Panc1 (cell line): ENCODE results near the gene NFILZ. TPM values are rescaled to one million over a fixed set of nuclear protein-coding genes. Genes with fewer than 3 reads are reported as not detected.

Source experiments
- ATAC-seq: fragments of 200-7000 bp; cut with Tn5 transposase; 2 replicates; pipeline ENCODE4 v1.9.1; 2020; ENCODE audit warnings: mild to moderate bottlenecking, moderate library complexity
- BruUV-seq: library from RNA; stranded (reverse); fragments of 400-500 nt; replicated peaks from 2 replicates; lab custom pipeline; 2021; lab: Mats Ljungman, UMichigan
- CTCF ChIA-PET: fragments of 300-600 bp; sonication (Branson Sonifier 250); formaldehyde crosslinking; loops from one replicate; lab custom pipeline; 2022; ENCODE audit warnings: antibody characterized with exemption; lab: Charles Lee
- POLR2A ChIA-PET: fragments of 300-600 bp; sonication (Branson Sonifier 250); formaldehyde crosslinking; loops from one replicate; lab custom pipeline; 2022; ENCODE audit warnings: antibody characterized with exemption; lab: Charles Lee
- DNase-seq: peaks from one replicate; pipeline ENCODE4 v3.0.0-alpha.2; 2010; ENCODE audit warnings: low read depth, low spot score
- H3K27ac ChIP-seq: 2 replicates; pipeline ENCODE4 v1.5.1; 2011; ENCODE audit warnings: mild to moderate bottlenecking, low read length, inconsistent platforms
- H3K27me3 ChIP-seq: fragments of 200-500 bp; sonication (Bioruptor generic); 2 replicates; pipeline ENCODE4 v1.6.0; 2014; ENCODE audit warnings: low read length, inconsistent platforms; ENCODE audit not compliant: control insufficient read depth, insufficient read depth
- H3K36me3 ChIP-seq: fragments of 200-500 bp; sonication (Bioruptor generic); 2 replicates; pipeline ENCODE4 v1.5.1; 2014; ENCODE audit warnings: inconsistent platforms, mild to moderate bottlenecking, low read length, moderate library complexity; ENCODE audit not compliant: control insufficient read depth, insufficient read depth
- H3K4me1 ChIP-seq: 2 replicates; pipeline ENCODE4 v1.5.1; 2011; ENCODE audit warnings: inconsistent platforms, mild to moderate bottlenecking, low read length, moderate library complexity; ENCODE audit not compliant: control insufficient read depth, insufficient read depth
- H3K4me3 ChIP-seq, 2 experiments: 2 replicates each; pipeline ENCODE4 v1.5.1; 2011 to 2012; ENCODE audit warnings: low read depth in 2 of 2, low read length in 2 of 2, mild to moderate bottlenecking in 2 of 2, inconsistent platforms in 1 of 2, moderate library complexity in 1 of 2
- H3K9me3 ChIP-seq: fragments of 200-500 bp; sonication (Bioruptor generic); 2 replicates; pipeline ENCODE4 v1.5.1; 2014; ENCODE audit warnings: low read depth, mild to moderate bottlenecking, inconsistent platforms, low read length, moderate library complexity; ENCODE audit not compliant: control insufficient read depth, insufficient read depth
- CTCF ChIP-seq: fragments of 450-650 bp; IDR thresholded peaks from 2 replicates; pipeline ENCODE4 v1.5.1; 2017; ENCODE audit warnings: mild to moderate bottlenecking
- POLR2AphosphoS5 ChIP-seq: IDR thresholded peaks from 2 replicates; pipeline ENCODE4 v1.6.1; 2012; ENCODE audit warnings: mild to moderate bottlenecking, low read depth, low read length, moderate library complexity
- REST ChIP-seq, 2 experiments: IDR thresholded peaks; 2 replicates each; pipeline ENCODE4 v1.6.1; 2011 to 2012; ENCODE audit warnings: low read depth in 2 of 2, control low read depth in 1 of 2, low read length in 1 of 2, mild to moderate bottlenecking in 1 of 2, moderate library complexity in 1 of 2; ENCODE audit not compliant: insufficient read depth in 1 of 2
- SIN3A ChIP-seq: IDR thresholded peaks from 2 replicates; pipeline ENCODE4 v1.6.1; 2012; ENCODE audit warnings: low read depth, mild to moderate bottlenecking, low read length, moderate library complexity, borderline replicate concordance; ENCODE audit not compliant: insufficient read depth
- TCF7L2 ChIP-seq: IDR thresholded peaks from 2 replicates; pipeline ENCODE4 v1.6.1; 2011; ENCODE audit warnings: mild to moderate bottlenecking, low read depth, low read length, inconsistent platforms
- in situ Hi-C: cut with HindIII; loops from 2 replicates; pipeline ENCODE4 v1.10.0; 2016; ENCODE audit warnings: low sequenced_read_pairs, low pct_unique_long_range_greater_than_20kb
- intact Hi-C: fragments of 100-400 bp; cut with micrococcal nuclease; formaldehyde crosslinking; loops from one replicate; pipeline ENCODE4 v1.10.0; 2022; ENCODE audit not compliant: unreplicated experiment
- total RNA-seq: library from RNA; stranded (reverse); gene quantifications from one replicate; pipeline ENCODE4 v1.2.1, GENCODE V29; 2021; ENCODE audit not compliant: unreplicated experiment

The NFILZ gene
- total RNA-seq, 1 experiment from 2014 or later = not detected

- ChIA-PET POLR2A (no interaction called here), CTCF (no interaction called here)
Measured at GRCh38 chr19:8589177-8589714, 41.2 kb upstream of the NFILZ start.

DNA sequence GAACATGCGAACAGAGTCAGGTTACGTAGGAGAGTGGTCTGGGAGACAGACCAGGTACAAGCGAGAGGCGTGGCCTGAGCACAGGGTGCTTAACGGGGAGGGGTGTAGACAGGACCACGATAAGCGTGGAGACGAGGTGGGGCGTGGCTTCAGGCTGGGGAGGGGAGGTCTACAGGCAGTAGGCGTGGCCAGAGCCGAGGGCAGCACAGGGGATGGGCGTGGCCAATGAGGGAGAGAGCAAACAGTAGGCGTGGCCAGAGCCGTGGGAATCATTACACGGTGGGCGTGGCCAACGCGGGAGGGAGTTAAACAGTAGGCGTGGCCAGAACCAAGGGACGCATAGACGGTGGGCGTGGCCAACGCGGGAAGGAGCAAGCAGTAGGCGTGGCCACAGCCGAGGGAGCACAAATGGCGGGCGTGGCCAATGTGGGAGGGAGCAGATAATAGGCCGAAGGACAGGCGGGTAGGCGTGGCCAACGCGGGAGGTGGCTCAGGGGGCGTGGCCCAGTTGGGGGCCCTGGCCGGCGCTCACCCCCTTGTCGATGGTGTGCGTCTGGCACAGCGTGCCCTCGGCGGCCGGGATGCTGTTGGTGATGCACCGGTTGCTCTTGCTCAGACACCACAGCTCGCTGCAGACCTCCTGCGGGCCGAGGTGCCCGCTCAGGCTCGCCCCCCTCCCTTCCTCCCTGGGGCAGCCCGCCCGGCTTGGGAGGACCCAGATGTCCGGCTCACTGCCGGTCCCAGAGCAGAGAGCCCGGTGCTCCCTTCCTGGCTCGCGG is 38.0 kb upstream of the NFILZ start:
- DNase-seq (peak; percentile 84), ATAC-seq (peak; percentile 85)
- no peaks in the 10 kb centered on the region for H3K27me3 ChIP-seq
- no peak overlapping the region for H3K27ac ChIP-seq
- POLR2A ChIA-PET = no interaction called here
- H3K4me3 ChIP-seq = peak overlapping the region; percentile 36 to 65
- CTCF ChIA-PET = interaction anchor here (1.0 kb wide), 1 partner anchor 11 kb away, joined by 6 read pairs; no protein-coding TSS in a partner anchor
- intact Hi-C loops (no loop called here), in situ Hi-C loops (no loop called here)
- no TSS peak for BruUV-seq
- H3K9me3 ChIP-seq = no peaks in the 10 kb centered on the region
- no peaks in the 10 kb centered on the region for H3K36me3 ChIP-seq
- no peaks in the 10 kb centered on the region for H3K4me1 ChIP-seq
- TF ChIP-seq CTCF (no peak), SIN3A (no peak), REST (IDR thresholded peaks at IDR 0.05; ENCODE audit: insufficient read depth in 1 of 2, low read depth in 2 of 2, low read length in 1 of 2) (no peak), POLR2AphosphoS5 (no peak)

More at GRCh38 chr19:8589177-8589714, 41.2 kb upstream of the NFILZ start:
- no peak overlapping the region for H3K27ac ChIP-seq
- no peak for TF ChIP-seq REST (IDR thresholded peaks at IDR 0.05; ENCODE audit: insufficient read depth in 1 of 2, low read depth in 2 of 2, low read length in 1 of 2)
- TF ChIP-seq POLR2AphosphoS5 = no peak
- no peak for TF ChIP-seq TCF7L2
- no peak for TF ChIP-seq SIN3A
- no peak for TF ChIP-seq CTCF
- in situ Hi-C loops = no loop called here
- ATAC-seq (no peak), DNase-seq (no peak)
- no peaks in the 10 kb centered on the region for H3K4me1 ChIP-seq
- no peaks in the 10 kb centered on the region for H3K36me3 ChIP-seq
- H3K27me3 ChIP-seq = no peaks in the 10 kb centered on the region
- intact Hi-C loops = no loop called here
- H3K9me3 ChIP-seq = no peaks in the 10 kb centered on the region
- no peak overlapping the region for H3K4me3 ChIP-seq
- no TSS peak for BruUV-seq
